GM23338 (cell line): ENCODE measurements around the gene ESPNL. TPM values are rescaled to one million over a fixed set of nuclear protein-coding genes. Genes with fewer than 3 reads are reported as not detected.

Source experiments
- ATAC-seq: fragments of 200-7000 bp; cut with Tn5 transposase; 3 replicates; pipeline ENCODE4 v1.9.1; 2020
- DNase-seq: peaks from one replicate; pipeline ENCODE4 v3.0.0-alpha.2; 2015; ENCODE audit warnings: low spot score
- H2AFZ ChIP-seq: fragments of 200-600 bp; sonication (generic); 2 replicates; pipeline ENCODE4 v1.8.0; 2016; ENCODE audit warnings: antibody characterized with exemption, mild to moderate bottlenecking, moderate library complexity
- H3F3A ChIP-seq: fragments of 200-600 bp; sonication (generic); replicated peaks from 2 replicates; pipeline ENCODE4 v1.8.0; 2017; ENCODE audit warnings: antibody characterized with exemption, mixed run types, low read depth
- H3K27ac ChIP-seq: fragments of 200-600 bp; sonication (generic); 2 replicates; pipeline ENCODE4 v1.6.1; 2016; ENCODE audit warnings: low read depth
- H3K27me3 ChIP-seq: fragments of 200-600 bp; sonication (generic); 2 replicates; pipeline ENCODE4 v1.8.0; 2016; ENCODE audit warnings: mild to moderate bottlenecking, mixed run types, moderate library complexity; ENCODE audit not compliant: insufficient read depth
- H3K36me3 ChIP-seq: fragments of 200-600 bp; sonication (generic); 2 replicates; pipeline ENCODE4 v1.8.0; 2016; ENCODE audit warnings: mild to moderate bottlenecking; ENCODE audit not compliant: insufficient read depth
- H3K4me1 ChIP-seq: fragments of 200-600 bp; sonication (generic); 2 replicates; pipeline ENCODE4 v1.8.0; 2016; ENCODE audit warnings: mild to moderate bottlenecking, moderate library complexity; ENCODE audit not compliant: insufficient read depth
- H3K4me2 ChIP-seq: fragments of 200-600 bp; sonication (generic); 2 replicates; pipeline ENCODE4 v1.7.1; 2017; ENCODE audit warnings: mixed run types
- H3K4me3 ChIP-seq: fragments of 200-600 bp; sonication (generic); 2 replicates; pipeline ENCODE4 v1.6.1; 2016; ENCODE audit warnings: mixed run types
- H3K79me2 ChIP-seq: fragments of 200-600 bp; sonication (generic); replicated peaks from 2 replicates; pipeline ENCODE4 v1.8.0; 2017; ENCODE audit warnings: mild to moderate bottlenecking; ENCODE audit not compliant: insufficient read depth
- H3K9me2 ChIP-seq: fragments of 200-600 bp; sonication (generic); 2 replicates; pipeline ENCODE4 v1.8.0; 2017; ENCODE audit not compliant: insufficient read depth
- H4K20me1 ChIP-seq: fragments of 200-600 bp; sonication (generic); replicated peaks from 2 replicates; pipeline ENCODE4 v1.8.0; 2017; ENCODE audit warnings: mild to moderate bottlenecking; ENCODE audit not compliant: insufficient read depth
- H3K27ac Mint-ChIP-seq: 2 replicates; pipeline ENCODE4 v1.8.0; 2020; ENCODE audit warnings: inconsistent platforms, mild to moderate bottlenecking, moderate library complexity, mixed read lengths
- H3K27me3 Mint-ChIP-seq: 3 replicates; pipeline ENCODE4 v1.8.0; 2022; ENCODE audit warnings: low read depth, mild to moderate bottlenecking, moderate library complexity, mixed read lengths, inconsistent platforms; ENCODE audit not compliant: insufficient read depth, poor library complexity
- H3K36me3 Mint-ChIP-seq: 3 replicates; pipeline ENCODE4 v1.8.0; 2021; ENCODE audit warnings: low read depth, mild to moderate bottlenecking, inconsistent platforms, moderate library complexity, mixed read lengths
- H3K4me1 Mint-ChIP-seq: 3 replicates; pipeline ENCODE4 v1.8.0; 2020; ENCODE audit warnings: mild to moderate bottlenecking, inconsistent platforms, mixed read lengths
- H3K4me3 Mint-ChIP-seq: 3 replicates; pipeline ENCODE4 v1.8.0; 2021; ENCODE audit warnings: moderate library complexity, mild to moderate bottlenecking, inconsistent platforms, mixed read lengths
- H3K9me3 Mint-ChIP-seq: 3 replicates; pipeline ENCODE4 v1.8.0; 2020; ENCODE audit warnings: moderate library complexity, mild to moderate bottlenecking, inconsistent platforms, mixed read lengths
- CREB1 ChIP-seq: fragments of 250-450 bp; sonication (Bioruptor Pico); IDR thresholded peaks from 2 replicates; pipeline ENCODE4 v1.5.0; 2020; ENCODE audit warnings: low read depth, mild to moderate bottlenecking, moderate library complexity
- EZH2 ChIP-seq: fragments of 200-600 bp; sonication (generic); IDR thresholded peaks from one replicate; pipeline ENCODE4 v1.8.0; 2017; ENCODE audit warnings: antibody characterized with exemption, mild to moderate bottlenecking, low read depth; ENCODE audit not compliant: unreplicated experiment
- JUNB ChIP-seq: IDR thresholded peaks from one replicate; pipeline ENCODE4 v1.6.1; 2016; ENCODE audit warnings: antibody characterized with exemption; ENCODE audit not compliant: unreplicated experiment
- NANOG ChIP-seq: IDR thresholded peaks from 2 replicates; pipeline ENCODE4 v1.6.1; 2016; ENCODE audit warnings: antibody characterized with exemption, borderline replicate concordance
- POLR2AphosphoS5 ChIP-seq: IDR thresholded peaks from 2 replicates; pipeline ENCODE4 v1.6.1; 2016; ENCODE audit warnings: antibody characterized with exemption, low read depth
- polyA plus RNA-seq: library from polyadenylated mRNA; unstranded; fragments of >200 nt; fragmentation: Nextera tagmentation; extraction: Ambion mirVana; gene quantifications from 2 replicates; pipeline ENCODE4 v1.2.1, GENCODE V29; 2016
- total RNA-seq: library from RNA; depleted of rRNA; stranded (reverse); fragments of >200 nt; shearing (Covaris generic); gene quantifications from 2 replicates; pipeline ENCODE4 v1.2.3, GENCODE V29; 2014
- TF ChIP-seq, protein P1 (sequence below): IDR thresholded peaks from 2 replicates; pipeline ENCODE4 v1.6.1; 2016; ENCODE audit warnings: antibody characterized with exemption
- TF ChIP-seq, protein P2 (sequence below), 2 experiments: fragments of 200-600 bp in 1 of 2; sonication (generic) in 1 of 2; conservative IDR thresholded peaks; 2 replicates each; pipeline versions ENCODE4 v1.5.1 to v1.6.1; 2016 to 2017; ENCODE audit warnings: antibody characterized with exemption in 2 of 2, low read depth in 2 of 2, mild to moderate bottlenecking in 2 of 2, moderate library complexity in 1 of 2
- TF ChIP-seq, protein P3 (sequence below): fragments of 250-450 bp; sonication (Bioruptor Pico); IDR thresholded peaks from 2 replicates; pipeline ENCODE4 v1.5.0; 2020; ENCODE audit warnings: mild to moderate bottlenecking, moderate library complexity
- TF ChIP-seq, protein P4 (sequence below): IDR thresholded peaks from one replicate; pipeline ENCODE4 v1.6.1; 2018; ENCODE audit warnings: antibody characterized with exemption; ENCODE audit not compliant: unreplicated experiment

The ESPNL gene
- total and polyA plus RNA-seq, 2 experiments from 2014 or later: 0.44 to 3.1 TPM

DNA sequence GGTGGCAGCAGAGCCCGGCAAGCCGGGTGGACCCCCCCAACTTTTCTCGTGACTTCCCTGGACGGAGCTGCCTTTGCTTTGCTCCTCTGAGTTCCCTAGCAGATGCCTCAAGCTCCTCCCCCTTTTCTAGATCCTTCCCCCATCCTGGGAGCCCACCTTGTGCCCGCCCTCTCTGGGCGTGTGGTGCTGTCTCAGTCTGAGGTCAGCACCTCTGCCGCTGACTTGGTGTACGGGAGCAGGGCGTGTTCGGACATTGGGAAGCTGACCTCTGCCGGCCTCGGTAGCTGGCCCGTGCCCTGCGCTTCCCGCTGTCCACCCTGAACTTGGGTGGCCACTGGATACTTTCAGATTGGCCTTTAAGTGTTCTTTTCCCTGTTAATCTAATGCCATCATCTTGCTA, 19.6 kb upstream of the ESPNL start:
- H3K27ac Mint-ChIP-seq: peak overlapping the region; percentile 51
- H3K79me2 ChIP-seq: peaks cover 44% of the 10 kb centered on the region
- peaks cover 8% of the 10 kb centered on the region; the same call in 1 of the 2 replicates for H4K20me1 ChIP-seq
- no peak overlapping the region for H2AFZ ChIP-seq
- H3K36me3 Mint-ChIP-seq: peaks cover 95% of the 10 kb centered on the region
- peaks cover 43% of the 10 kb centered on the region for H3K36me3 ChIP-seq
- DNase-seq (no peak), ATAC-seq (peak; percentile 57)
- H3K4me2 ChIP-seq: no peak overlapping the region
- no peaks in the 10 kb centered on the region for H3K9me2 ChIP-seq
- H3K4me3 Mint-ChIP-seq: no peak overlapping the region
- H3K9me3 Mint-ChIP-seq: no peaks in the 10 kb centered on the region; the same call in 2 of the 3 replicates
- no peak overlapping the region for H3K4me3 ChIP-seq
- H3K4me1 Mint-ChIP-seq: peaks cover 29% of the 10 kb centered on the region
- H3K4me1 ChIP-seq: peaks cover 17% of the 10 kb centered on the region
- peaks cover 11% of the 10 kb centered on the region for H3K27me3 Mint-ChIP-seq
- H3K27ac ChIP-seq: peak overlapping the region; percentile 61; the same call in 1 of the 2 replicates
- H3F3A ChIP-seq: no peaks in the 10 kb centered on the region
- no peaks in the 10 kb centered on the region for H3K27me3 ChIP-seq
- no peak for TF ChIP-seq POLR2AphosphoS5
- TF ChIP-seq EZH2: no peak
- TF ChIP-seq, protein P1, sequence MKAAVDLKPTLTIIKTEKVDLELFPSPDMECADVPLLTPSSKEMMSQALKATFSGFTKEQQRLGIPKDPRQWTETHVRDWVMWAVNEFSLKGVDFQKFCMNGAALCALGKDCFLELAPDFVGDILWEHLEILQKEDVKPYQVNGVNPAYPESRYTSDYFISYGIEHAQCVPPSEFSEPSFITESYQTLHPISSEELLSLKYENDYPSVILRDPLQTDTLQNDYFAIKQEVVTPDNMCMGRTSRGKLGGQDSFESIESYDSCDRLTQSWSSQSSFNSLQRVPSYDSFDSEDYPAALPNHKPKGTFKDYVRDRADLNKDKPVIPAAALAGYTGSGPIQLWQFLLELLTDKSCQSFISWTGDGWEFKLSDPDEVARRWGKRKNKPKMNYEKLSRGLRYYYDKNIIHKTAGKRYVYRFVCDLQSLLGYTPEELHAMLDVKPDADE: no peak
- TF ChIP-seq, protein P2, sequence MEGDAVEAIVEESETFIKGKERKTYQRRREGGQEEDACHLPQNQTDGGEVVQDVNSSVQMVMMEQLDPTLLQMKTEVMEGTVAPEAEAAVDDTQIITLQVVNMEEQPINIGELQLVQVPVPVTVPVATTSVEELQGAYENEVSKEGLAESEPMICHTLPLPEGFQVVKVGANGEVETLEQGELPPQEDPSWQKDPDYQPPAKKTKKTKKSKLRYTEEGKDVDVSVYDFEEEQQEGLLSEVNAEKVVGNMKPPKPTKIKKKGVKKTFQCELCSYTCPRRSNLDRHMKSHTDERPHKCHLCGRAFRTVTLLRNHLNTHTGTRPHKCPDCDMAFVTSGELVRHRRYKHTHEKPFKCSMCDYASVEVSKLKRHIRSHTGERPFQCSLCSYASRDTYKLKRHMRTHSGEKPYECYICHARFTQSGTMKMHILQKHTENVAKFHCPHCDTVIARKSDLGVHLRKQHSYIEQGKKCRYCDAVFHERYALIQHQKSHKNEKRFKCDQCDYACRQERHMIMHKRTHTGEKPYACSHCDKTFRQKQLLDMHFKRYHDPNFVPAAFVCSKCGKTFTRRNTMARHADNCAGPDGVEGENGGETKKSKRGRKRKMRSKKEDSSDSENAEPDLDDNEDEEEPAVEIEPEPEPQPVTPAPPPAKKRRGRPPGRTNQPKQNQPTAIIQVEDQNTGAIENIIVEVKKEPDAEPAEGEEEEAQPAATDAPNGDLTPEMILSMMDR (conservative IDR thresholded peaks at IDR 0.05; ENCODE audit: low read depth in 2 of 2): no peak
- TF ChIP-seq JUNB: no peak
- TF ChIP-seq CREB1 (CRISPR knock-in tag): no peak

DNA sequence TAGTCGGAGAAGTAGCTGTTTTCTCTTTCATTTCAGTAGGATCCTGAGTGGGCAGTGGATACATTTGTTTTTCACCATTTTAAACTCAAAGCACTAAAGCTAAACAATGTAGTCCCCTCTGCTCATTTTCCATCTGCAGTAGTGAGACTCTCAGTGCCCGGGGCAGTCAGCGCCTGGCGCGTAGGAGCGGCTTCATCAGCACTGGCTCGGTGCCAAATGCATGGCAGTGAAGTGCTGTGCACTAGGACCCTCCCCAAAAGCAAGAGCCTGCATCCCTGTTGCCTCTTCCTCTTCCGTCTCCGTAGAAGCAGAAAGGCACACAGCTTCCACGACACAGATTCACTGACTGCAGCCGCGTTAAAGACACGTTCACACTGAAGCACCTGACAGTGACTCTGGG, 19.0 kb upstream of the ESPNL start:
- H3K4me3 ChIP-seq: no peak overlapping the region
- H3K79me2 ChIP-seq: peaks cover 37% of the 10 kb centered on the region
- 0 out of 2 replicates have a peak overlapping the region, but pooled peaks have one; percentile 61 for H3K27ac ChIP-seq
- H3F3A ChIP-seq: 0 out of 2 replicates have a peak, but pooled peaks cover 5% of the 10 kb centered on the region
- no peak overlapping the region for H3K4me2 ChIP-seq
- no peaks in the 10 kb centered on the region for H3K27me3 ChIP-seq
- peaks cover 49% of the 10 kb centered on the region for H3K36me3 ChIP-seq
- H3K4me1 Mint-ChIP-seq: peaks cover 29% of the 10 kb centered on the region
- no peak overlapping the region for H2AFZ ChIP-seq
- H3K4me3 Mint-ChIP-seq: no peak overlapping the region
- peaks cover 17% of the 10 kb centered on the region for H3K4me1 ChIP-seq
- peaks cover 11% of the 10 kb centered on the region for H3K27me3 Mint-ChIP-seq
- peak overlapping the region; percentile 51 for H3K27ac Mint-ChIP-seq
- peaks cover 96% of the 10 kb centered on the region for H3K36me3 Mint-ChIP-seq
- peaks cover 8% of the 10 kb centered on the region; the same call in 1 of the 2 replicates for H4K20me1 ChIP-seq
- H3K9me2 ChIP-seq: no peaks in the 10 kb centered on the region
- no peaks in the 10 kb centered on the region; the same call in 2 of the 3 replicates for H3K9me3 Mint-ChIP-seq
- no peak for ATAC-seq
- no peak for DNase-seq
- TF ChIP-seq EZH2 (no peak), POLR2AphosphoS5 (no peak), NANOG (no peak)
- TF ChIP-seq, protein P3, sequence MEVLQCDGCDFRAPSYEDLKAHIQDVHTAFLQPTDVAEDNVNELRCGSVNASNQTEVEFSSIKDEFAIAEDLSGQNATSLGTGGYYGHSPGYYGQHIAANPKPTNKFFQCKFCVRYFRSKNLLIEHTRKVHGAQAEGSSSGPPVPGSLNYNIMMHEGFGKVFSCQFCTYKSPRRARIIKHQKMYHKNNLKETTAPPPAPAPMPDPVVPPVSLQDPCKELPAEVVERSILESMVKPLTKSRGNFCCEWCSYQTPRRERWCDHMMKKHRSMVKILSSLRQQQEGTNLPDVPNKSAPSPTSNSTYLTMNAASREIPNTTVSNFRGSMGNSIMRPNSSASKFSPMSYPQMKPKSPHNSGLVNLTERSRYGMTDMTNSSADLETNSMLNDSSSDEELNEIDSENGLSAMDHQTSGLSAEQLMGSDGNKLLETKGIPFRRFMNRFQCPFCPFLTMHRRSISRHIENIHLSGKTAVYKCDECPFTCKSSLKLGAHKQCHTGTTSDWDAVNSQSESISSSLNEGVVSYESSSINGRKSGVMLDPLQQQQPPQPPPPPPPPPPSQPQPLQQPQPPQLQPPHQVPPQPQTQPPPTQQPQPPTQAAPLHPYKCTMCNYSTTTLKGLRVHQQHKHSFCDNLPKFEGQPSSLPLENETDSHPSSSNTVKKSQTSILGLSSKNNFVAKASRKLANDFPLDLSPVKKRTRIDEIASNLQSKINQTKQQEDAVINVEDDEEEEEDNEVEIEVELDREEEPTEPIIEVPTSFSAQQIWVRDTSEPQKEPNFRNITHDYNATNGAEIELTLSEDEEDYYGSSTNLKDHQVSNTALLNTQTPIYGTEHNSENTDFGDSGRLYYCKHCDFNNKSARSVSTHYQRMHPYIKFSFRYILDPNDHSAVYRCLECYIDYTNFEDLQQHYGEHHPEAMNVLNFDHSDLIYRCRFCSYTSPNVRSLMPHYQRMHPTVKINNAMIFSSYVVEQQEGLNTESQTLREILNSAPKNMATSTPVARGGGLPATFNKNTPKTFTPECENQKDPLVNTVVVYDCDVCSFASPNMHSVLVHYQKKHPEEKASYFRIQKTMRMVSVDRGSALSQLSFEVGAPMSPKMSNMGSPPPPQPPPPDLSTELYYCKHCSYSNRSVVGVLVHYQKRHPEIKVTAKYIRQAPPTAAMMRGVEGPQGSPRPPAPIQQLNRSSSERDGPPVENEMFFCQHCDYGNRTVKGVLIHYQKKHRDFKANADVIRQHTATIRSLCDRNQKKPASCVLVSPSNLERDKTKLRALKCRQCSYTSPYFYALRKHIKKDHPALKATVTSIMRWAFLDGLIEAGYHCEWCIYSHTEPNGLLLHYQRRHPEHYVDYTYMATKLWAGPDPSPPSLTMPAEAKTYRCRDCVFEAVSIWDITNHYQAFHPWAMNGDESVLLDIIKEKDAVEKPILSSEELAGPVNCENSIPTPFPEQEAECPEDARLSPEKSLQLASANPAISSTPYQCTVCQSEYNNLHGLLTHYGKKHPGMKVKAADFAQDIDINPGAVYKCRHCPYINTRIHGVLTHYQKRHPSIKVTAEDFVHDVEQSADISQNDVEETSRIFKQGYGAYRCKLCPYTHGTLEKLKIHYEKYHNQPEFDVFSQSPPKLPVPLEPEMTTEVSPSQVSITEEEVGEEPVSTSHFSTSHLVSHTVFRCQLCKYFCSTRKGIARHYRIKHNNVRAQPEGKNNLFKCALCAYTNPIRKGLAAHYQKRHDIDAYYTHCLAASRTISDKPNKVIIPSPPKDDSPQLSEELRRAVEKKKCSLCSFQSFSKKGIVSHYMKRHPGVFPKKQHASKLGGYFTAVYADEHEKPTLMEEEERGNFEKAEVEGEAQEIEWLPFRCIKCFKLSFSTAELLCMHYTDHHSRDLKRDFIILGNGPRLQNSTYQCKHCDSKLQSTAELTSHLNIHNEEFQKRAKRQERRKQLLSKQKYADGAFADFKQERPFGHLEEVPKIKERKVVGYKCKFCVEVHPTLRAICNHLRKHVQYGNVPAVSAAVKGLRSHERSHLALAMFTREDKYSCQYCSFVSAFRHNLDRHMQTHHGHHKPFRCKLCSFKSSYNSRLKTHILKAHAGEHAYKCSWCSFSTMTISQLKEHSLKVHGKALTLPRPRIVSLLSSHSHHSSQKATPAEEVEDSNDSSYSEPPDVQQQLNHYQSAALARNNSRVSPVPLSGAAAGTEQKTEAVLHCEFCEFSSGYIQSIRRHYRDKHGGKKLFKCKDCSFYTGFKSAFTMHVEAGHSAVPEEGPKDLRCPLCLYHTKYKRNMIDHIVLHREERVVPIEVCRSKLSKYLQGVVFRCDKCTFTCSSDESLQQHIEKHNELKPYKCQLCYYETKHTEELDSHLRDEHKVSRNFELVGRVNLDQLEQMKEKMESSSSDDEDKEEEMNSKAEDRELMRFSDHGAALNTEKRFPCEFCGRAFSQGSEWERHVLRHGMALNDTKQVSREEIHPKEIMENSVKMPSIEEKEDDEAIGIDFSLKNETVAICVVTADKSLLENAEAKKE (CRISPR knock-in tag): no peak
- TF ChIP-seq, protein P4, sequence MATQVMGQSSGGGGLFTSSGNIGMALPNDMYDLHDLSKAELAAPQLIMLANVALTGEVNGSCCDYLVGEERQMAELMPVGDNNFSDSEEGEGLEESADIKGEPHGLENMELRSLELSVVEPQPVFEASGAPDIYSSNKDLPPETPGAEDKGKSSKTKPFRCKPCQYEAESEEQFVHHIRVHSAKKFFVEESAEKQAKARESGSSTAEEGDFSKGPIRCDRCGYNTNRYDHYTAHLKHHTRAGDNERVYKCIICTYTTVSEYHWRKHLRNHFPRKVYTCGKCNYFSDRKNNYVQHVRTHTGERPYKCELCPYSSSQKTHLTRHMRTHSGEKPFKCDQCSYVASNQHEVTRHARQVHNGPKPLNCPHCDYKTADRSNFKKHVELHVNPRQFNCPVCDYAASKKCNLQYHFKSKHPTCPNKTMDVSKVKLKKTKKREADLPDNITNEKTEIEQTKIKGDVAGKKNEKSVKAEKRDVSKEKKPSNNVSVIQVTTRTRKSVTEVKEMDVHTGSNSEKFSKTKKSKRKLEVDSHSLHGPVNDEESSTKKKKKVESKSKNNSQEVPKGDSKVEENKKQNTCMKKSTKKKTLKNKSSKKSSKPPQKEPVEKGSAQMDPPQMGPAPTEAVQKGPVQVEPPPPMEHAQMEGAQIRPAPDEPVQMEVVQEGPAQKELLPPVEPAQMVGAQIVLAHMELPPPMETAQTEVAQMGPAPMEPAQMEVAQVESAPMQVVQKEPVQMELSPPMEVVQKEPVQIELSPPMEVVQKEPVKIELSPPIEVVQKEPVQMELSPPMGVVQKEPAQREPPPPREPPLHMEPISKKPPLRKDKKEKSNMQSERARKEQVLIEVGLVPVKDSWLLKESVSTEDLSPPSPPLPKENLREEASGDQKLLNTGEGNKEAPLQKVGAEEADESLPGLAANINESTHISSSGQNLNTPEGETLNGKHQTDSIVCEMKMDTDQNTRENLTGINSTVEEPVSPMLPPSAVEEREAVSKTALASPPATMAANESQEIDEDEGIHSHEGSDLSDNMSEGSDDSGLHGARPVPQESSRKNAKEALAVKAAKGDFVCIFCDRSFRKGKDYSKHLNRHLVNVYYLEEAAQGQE: no peak
